ENCODE data around the gene USP34. TPM values are rescaled to one million over a fixed set of nuclear protein-coding genes. Genes with fewer than 3 reads are reported as not detected.
"Not testable (repeated sequence)": the region's sequence is repeated elsewhere in the genome, so short reads cannot be mapped to it uniquely, and the experiment has no call there.

The USP34 gene
- total RNA-seq, 1 experiment from 2014 or later = 91.4 TPM

DNA sequence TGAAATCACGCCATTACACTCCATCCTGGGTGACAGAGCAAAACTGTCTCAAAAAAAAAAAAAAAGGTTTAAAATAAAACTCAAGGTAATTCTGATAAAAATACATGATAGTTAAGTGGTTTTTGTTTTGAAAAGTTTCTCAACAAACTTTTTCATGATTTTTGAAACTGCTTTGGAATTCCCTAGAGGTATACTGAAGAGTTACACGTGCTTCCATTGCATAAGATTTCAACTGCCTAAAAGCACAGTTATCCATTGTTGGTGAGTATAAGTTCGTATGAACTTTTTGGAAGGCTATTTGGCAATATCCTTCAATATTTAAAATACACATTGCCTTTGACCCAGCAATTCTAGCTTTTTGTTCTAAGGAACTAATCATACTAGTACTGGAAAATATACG, 74.9 kb downstream of the USP34 start:
- Histone ChIP-seq H3K4me3 (ENCODE audit: low read depth in 2 of 2, low read length in 2 of 2) (no peak overlapping the region), H3K4me1 (ENCODE audit: control insufficient read depth, insufficient read depth, low read length) (no peaks in the 10 kb centered on the region), H3K36me3 (ENCODE audit: control insufficient read depth, insufficient read depth, low read length) (no peaks in the 10 kb centered on the region), H3K9me3 (ENCODE audit: control insufficient read depth, insufficient read depth, low read depth, low read length) (no peaks in the 10 kb centered on the region), H3K27me3 (ENCODE audit: control insufficient read depth, insufficient read depth, low read length) (no peaks in the 10 kb centered on the region), H3K27ac (ENCODE audit: low read length) (no peak overlapping the region)
- CTCF ChIA-PET = no interaction called here
- intact Hi-C loops (cut with micrococcal nuclease; ENCODE audit: unreplicated experiment) = no loop called here
- no TSS peak for BruUV-seq (replicated peaks)
- in situ Hi-C loops (cut with HindIII; ENCODE audit: low pct_unique_long_range_greater_than_20kb, low sequenced_read_pairs) = no loop called here
- no peak for ATAC-seq
- TF ChIP-seq, protein P1, sequence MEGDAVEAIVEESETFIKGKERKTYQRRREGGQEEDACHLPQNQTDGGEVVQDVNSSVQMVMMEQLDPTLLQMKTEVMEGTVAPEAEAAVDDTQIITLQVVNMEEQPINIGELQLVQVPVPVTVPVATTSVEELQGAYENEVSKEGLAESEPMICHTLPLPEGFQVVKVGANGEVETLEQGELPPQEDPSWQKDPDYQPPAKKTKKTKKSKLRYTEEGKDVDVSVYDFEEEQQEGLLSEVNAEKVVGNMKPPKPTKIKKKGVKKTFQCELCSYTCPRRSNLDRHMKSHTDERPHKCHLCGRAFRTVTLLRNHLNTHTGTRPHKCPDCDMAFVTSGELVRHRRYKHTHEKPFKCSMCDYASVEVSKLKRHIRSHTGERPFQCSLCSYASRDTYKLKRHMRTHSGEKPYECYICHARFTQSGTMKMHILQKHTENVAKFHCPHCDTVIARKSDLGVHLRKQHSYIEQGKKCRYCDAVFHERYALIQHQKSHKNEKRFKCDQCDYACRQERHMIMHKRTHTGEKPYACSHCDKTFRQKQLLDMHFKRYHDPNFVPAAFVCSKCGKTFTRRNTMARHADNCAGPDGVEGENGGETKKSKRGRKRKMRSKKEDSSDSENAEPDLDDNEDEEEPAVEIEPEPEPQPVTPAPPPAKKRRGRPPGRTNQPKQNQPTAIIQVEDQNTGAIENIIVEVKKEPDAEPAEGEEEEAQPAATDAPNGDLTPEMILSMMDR (IDR thresholded peaks at IDR 0.05) = no peak
- TF ChIP-seq SIN3A (IDR thresholded peaks at IDR 0.05; ENCODE audit: borderline replicate concordance, insufficient read depth, low read depth, low read length) (no peak), POLR2AphosphoS5 (IDR thresholded peaks at IDR 0.05; ENCODE audit: low read depth, low read length) (no peak), TCF7L2 (IDR thresholded peaks at IDR 0.05; ENCODE audit: low read depth, low read length) (no peak)
- TF ChIP-seq, protein P2, sequence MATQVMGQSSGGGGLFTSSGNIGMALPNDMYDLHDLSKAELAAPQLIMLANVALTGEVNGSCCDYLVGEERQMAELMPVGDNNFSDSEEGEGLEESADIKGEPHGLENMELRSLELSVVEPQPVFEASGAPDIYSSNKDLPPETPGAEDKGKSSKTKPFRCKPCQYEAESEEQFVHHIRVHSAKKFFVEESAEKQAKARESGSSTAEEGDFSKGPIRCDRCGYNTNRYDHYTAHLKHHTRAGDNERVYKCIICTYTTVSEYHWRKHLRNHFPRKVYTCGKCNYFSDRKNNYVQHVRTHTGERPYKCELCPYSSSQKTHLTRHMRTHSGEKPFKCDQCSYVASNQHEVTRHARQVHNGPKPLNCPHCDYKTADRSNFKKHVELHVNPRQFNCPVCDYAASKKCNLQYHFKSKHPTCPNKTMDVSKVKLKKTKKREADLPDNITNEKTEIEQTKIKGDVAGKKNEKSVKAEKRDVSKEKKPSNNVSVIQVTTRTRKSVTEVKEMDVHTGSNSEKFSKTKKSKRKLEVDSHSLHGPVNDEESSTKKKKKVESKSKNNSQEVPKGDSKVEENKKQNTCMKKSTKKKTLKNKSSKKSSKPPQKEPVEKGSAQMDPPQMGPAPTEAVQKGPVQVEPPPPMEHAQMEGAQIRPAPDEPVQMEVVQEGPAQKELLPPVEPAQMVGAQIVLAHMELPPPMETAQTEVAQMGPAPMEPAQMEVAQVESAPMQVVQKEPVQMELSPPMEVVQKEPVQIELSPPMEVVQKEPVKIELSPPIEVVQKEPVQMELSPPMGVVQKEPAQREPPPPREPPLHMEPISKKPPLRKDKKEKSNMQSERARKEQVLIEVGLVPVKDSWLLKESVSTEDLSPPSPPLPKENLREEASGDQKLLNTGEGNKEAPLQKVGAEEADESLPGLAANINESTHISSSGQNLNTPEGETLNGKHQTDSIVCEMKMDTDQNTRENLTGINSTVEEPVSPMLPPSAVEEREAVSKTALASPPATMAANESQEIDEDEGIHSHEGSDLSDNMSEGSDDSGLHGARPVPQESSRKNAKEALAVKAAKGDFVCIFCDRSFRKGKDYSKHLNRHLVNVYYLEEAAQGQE (IDR thresholded peaks at IDR 0.05; ENCODE audit: insufficient read depth in 1 of 2, low read depth in 2 of 2, low read length in 1 of 2) = no peak
- no peak for DNase-seq (ENCODE audit: low read depth, low spot score)
- POLR2A ChIA-PET = interaction anchor here (0.6 kb wide), 2 partner anchors 22 to 141 kb away, joined by 4 to 5 read pairs; no protein-coding TSS in a partner anchor

DNA sequence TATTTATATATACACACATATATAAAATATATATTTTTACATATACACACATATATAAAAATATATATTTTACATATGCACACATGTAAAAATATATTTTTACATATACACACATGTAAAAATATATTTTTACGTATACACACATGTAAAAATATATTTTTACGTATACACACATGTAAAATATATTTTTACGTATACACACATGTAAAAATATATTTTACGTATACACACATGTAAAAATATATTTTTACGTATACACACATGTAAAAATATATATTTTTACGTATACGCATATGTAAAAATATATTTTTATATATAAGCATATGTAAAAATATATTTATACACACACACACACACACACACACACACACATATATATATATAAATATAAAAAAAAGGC, 83.3 kb downstream of the USP34 start:
- CTCF ChIA-PET = interaction anchor here (0.7 kb wide), 2 partner anchors 32 to 198 kb away, joined by 3 to 7 read pairs; no protein-coding TSS in a partner anchor

DNA sequence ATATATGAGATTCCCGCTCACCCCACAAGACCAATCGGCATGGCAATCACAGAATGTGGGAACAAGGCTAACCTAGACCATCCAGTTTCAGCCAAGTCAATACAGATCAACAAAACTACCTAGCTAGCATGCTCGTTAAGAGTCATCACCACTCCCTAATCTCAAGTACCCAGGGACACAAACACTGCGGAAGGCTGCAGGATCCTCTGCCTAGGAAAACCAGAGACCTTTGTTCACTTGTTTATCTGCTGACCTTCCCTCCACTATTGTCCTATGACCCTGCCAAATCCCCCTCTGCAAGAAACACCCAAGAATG, 90.0 kb downstream of the USP34 start:
- H3K36me3 ChIP-seq (ENCODE audit: control insufficient read depth, insufficient read depth, low read length); DNase-seq (ENCODE audit: low read depth, low spot score); intact Hi-C loops (cut with micrococcal nuclease; ENCODE audit: unreplicated experiment); in situ Hi-C loops (cut with HindIII; ENCODE audit: low pct_unique_long_range_greater_than_20kb, low sequenced_read_pairs); H3K4me3 ChIP-seq (ENCODE audit: low read depth in 2 of 2, low read length in 2 of 2); BruUV-seq (replicated peaks); H3K4me1 ChIP-seq (ENCODE audit: control insufficient read depth, insufficient read depth, low read length); H3K27me3 ChIP-seq (ENCODE audit: control insufficient read depth, insufficient read depth, low read length); H3K9me3 ChIP-seq (ENCODE audit: control insufficient read depth, insufficient read depth, low read depth, low read length); CTCF ChIA-PET; H3K27ac ChIP-seq (ENCODE audit: low read length); ATAC-seq: not testable (repeated sequence)
- POLR2A ChIA-PET = interaction anchor here (0.7 kb wide), 1 partner anchor 25 kb away, joined by 3 read pairs; no protein-coding TSS in a partner anchor

More for the DNA sequence above, 83.3 kb downstream of the USP34 start:
- BruUV-seq (replicated peaks); DNase-seq (ENCODE audit: low read depth, low spot score); H3K27me3 ChIP-seq (ENCODE audit: control insufficient read depth, insufficient read depth, low read length); intact Hi-C loops (cut with micrococcal nuclease; ENCODE audit: unreplicated experiment); H3K4me1 ChIP-seq (ENCODE audit: control insufficient read depth, insufficient read depth, low read length); H3K36me3 ChIP-seq (ENCODE audit: control insufficient read depth, insufficient read depth, low read length); in situ Hi-C loops (cut with HindIII; ENCODE audit: low pct_unique_long_range_greater_than_20kb, low sequenced_read_pairs); H3K4me3 ChIP-seq (ENCODE audit: low read depth in 2 of 2, low read length in 2 of 2); H3K27ac ChIP-seq (ENCODE audit: low read length); ATAC-seq; H3K9me3 ChIP-seq (ENCODE audit: control insufficient read depth, insufficient read depth, low read depth, low read length); POLR2A ChIA-PET: not testable (repeated sequence)
